HG03469 (cell line): ENCODE results near the gene ZBTB7B.
A peak's percentile ranks its signal among the peaks of the same experiment; 100 is the strongest.
"Not testable (repeated sequence)": the region's sequence is repeated elsewhere in the genome, so short reads cannot be mapped to it uniquely, and the experiment has no call there.

Experiments used
- ATAC-seq: cut with Tn5 transposase; IDR thresholded peaks from one replicate; pipeline ENCODE4 v1.9.1; 2021; ENCODE audit warnings: mild to moderate bottlenecking, moderate library complexity, moderate number of reproducible peaks; ENCODE audit not compliant: unreplicated experiment

The ZBTB7B gene

GRCh38 chr1:154986736-154987135 is 15.9 kb upstream of the ZBTB7B start:
- ATAC-seq = not testable (repeated sequence)

DNA sequence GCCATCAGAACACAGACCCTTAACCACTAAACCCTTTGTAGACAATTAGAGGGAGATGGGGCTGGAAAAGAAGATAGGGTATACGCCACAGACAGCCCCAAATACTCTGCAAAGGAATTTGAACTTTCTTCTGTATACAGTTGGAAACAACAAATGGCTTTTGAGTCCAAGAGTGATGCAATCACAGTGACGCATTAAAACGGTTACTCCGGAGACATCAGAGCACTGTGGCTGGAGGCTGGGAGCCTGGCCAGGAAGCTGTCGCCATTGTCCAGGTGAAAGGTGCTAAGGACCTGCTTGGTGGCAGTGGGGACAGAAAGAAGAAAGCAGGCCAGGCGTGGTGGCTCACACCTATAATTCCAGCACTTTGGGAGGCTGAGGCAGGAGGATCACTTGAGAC is 15.3 kb upstream of the ZBTB7B start:
- no peak for ATAC-seq

DNA sequence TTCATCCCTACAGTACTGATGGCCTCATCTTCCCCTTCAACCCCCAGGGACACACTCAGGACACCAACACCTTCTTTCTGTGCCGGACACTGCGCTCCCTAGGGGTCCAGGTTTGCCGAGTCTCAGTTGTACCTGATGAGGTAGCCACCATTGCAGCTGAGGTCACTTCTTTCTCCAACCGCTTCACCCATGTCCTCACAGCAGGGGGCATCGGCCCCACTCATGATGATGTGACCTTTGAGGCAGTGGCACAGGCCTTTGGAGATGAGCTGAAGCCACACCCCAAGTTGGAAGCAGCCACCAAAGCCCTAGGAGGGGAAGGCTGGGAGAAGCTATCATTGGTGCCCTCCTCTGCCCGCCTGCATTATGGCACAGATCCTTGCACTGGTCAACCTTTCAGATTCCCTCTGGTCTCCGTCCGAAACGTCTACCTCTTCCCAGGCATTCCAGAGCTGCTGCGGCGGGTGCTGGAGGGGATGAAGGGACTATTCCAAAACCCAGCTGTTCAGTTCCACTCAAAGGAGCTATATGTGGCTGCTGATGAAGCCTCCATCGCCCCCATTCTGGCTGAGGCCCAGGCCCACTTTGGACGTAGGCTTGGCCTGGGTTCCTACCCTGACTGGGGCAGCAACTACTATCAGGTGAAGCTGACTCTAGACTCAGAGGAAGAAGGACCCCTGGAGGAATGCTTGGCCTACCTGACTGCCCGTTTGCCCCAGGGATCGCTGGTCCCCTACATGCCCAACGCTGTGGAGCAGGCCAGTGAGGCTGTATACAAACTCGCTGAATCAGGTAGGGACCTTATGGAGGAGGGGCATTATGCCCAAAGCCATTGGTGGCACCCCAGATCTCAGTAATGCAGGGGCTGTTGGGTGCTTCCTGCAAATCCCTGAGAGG is 14.3 kb upstream of the ZBTB7B start:
- ATAC-seq = no peak

GRCh38 chr1:154989195-154989860 is 13.3 kb upstream of the ZBTB7B start:
- no peak for ATAC-seq

- ATAC-seq = no peak
Measured at GRCh38 chr1:154990276-154990675, 12.3 kb upstream of the ZBTB7B start.

DNA sequence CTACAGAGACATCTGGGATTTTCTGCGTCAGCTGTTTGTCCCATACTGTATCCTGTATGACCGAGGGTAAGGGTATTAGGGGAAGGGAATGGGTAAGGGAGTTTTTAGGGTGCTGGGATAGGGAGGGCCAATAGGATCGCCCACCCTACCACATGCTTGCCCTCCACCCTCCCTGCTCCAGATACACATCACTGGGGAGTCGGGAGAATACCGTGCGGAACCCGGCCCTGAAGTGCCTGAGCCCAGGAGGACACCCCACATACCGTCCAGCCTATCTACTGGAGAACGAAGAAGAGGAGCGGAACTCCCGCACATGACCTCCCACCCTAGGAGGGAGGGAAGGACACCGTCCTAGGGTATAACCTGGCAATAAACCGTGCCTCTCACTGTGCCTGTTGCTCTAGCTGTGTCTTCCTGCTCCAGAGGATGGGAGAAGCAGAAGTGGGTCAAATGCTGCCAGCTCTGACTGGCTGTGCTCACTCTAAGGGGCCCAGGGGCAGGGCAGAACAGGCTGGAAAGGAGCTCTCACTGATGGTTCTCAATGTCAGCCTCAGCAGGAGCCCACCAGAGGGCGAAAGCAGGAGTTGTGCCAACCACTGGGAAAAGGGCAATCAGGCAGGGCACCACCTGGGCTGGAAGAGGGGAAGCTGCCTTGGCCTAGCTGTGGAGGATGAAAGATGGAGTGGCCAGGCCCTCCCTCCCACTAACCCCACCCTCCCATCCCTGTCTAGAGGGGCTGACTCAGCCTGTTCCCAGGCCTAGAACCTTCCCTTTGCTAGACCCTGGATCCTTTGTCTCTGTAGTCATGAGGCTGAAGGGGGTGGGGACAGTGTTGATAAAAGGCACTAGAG is 9.7 kb upstream of the ZBTB7B start:
- ATAC-seq = no peak

- ATAC-seq = no peak
Measured at GRCh38 chr1:154993572-154994268, 8.9 kb upstream of the ZBTB7B start, which contains the start of gene LENEP. TSS of gene LENEP (plus strand) at chr1:154993586. CDS start at chr1:154993608, 22 bp downstream.

DNA sequence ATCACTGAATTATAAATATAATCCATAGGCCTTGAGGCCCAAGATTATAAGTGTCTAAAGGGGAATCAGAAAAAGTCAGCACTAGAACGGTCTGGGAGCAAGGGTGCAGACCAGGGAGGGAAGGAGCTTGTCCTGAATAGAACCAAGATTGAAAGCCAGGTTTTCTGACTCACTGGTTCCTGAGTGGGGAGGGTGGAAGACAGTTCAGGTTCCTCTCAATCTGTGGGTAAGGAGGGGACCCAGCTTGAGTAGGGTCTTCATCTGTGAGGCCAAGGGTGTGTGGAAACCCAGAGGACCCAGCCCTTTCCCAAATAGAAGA is 8.4 kb upstream of the ZBTB7B start:
- ATAC-seq = no peak

DNA sequence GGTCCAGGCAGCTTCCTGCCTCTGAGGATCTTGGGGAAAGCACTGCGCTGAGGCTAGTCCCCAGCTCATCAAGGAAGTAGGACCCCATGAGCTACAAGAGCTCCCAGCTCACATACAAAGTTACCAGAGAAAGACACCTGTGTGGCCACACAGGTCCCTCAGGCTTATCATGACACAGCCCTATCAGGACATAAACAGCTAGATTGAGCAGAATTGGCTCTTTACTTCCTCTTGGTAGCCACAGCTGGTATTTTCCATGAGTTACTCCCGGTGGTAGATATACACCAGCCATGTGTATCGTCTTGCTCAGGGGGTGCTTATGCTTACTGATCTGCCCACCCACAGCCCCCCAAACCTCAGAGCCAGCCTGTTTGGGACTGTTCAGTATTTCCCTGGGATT is 8.0 kb upstream of the ZBTB7B start:
- ATAC-seq = no peak

DNA sequence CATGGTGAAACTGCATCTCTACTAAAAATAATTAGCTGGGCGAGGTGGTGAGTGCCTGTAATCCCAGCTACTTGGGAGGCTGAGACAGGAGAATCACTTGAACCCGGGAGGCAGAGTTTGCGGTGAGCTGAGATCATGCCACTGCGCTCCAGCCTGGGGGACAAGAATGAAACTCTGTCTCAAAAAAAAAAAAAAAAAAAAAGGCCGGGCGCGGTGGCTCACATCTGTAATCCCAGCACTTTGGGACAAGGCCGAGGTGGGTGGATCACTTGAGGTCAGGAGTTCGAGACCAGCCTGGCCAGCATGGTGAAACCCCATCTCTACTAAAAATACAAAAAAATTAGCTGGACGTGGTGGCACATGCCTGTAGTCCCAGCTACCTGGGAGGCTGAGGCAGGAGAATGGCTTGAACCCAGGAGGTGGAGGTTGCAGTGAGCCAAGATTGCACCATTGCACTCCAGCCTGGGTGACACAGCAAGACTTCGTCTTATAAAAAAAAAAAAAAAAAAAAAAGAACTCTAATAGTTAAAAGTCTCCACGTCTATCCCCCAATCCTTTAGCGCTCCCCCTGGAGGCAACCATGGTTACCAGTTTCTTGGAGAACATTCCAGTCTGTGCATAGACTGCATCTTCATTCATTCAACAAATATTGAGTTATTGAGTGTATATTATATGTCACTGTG is 7.2 kb upstream of the ZBTB7B start:
- ATAC-seq = not testable (repeated sequence)

DNA sequence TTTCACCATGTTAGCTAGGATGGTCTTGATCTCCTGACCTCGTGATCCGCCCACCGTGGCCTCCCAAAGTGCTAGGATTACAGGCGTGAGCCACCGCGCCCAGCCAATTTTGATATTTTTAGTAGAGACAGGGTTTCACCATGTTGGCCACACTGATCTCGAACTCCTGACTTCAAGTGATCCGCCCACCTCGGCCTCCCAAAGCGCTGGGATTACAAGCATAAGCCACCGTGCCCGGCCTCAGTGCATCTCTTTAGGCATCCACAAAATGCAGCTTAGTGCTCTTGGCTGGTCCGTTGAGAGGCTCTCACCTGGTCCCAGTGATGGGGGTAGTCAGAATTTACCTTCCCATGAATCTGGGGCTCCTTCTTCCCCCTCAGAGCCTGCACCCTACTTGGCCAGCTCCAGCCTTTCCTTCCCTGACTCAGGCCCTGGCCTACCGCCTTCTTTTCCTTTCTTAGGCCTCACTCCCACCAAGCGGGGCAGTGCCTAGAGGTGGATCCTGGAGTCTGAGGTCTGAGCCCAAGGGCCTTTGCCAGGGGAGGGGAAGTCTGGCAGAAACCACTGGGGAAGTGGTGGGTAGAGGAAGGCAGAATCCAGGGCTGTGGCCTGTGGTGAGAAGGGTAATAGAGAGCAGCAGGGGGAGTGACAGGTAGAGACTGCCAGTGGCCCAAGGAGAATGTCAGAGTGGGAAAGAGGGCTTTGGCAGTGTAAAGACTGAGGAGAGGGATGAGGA is 5.5 kb upstream of the ZBTB7B start:
- ATAC-seq = no peak

GRCh38 chr1:154998201-154998780 is 4.3 kb upstream of the ZBTB7B start:
- ATAC-seq = no peak

DNA sequence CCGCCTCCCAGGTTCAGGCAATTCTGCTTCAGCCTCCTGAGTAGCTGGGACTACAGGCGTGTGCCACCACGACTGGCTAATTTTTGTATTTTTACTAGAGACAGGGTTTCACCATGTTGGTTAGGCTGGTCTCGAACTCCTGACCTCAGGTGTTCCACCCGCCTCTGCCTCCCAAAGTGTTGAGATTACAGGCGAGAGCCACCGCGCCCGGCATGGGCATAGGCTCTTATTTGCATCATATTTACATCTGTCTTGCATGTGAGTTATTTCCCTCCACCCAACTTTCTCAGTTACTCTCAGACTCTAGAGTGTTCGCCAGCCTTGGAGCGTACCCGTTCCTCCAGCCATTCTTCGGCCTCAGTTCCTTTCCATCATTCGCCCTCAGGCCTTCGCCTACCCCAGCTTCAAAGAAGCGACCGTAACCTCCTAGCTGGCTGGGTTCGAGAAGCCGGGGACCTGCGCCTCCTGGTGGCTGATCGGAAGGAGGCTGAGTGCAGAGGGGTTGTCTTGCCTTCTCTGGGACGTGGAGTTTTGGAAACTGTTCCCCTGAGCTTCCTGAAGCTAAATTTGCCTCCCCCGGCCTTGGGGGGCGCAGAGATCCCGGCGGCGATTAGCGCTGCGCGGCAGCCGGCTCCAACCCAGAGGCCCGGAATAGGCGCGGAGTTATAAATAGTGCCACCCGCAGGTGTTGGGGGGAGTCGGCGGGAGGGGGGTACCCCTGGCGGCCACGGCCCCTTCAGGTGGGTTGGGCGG is 3.6 kb upstream of the ZBTB7B start:
- ATAC-seq = no peak

DNA sequence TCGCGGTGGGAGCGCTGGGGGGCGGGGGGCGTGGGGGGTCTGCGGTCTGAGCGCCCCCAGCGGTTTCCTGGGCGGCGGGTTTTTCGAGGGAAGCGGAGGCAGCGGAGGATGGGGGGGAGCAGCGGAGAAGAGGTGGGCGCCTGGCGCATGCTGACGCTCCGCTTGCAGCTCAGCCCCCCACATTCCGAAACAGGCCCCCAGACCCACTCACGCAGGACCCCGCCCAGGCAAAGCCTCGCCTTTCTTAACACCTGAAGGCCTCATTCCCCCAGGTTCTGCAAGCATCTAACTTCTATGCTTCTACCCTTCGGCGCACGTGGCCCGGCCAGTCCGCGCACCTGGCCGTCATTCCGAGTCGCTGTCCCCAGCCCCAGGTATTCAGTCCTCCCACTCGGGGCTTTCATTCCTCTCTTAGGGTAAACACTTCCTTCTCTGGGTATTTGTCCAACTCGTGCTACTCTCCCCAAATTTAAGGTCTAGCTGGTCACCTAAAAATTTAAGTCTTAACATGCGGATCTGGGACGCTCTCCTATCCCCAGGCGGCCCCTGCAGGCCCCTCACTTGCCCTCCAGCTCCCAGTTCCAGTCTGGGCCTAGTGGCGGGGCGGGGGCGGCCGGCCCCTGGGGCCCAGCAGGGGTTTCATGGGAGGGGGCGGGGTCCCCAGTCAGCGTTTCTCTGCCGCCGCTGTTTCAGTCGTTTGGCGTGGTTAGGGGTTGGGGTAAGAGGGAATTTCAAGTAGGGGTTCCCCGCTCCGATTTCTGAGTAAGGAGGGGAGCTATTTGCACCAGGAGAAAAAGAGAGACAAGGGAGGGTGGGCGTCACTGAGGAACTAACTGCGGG is 2.8 kb upstream of the ZBTB7B start:
- ATAC-seq = no peak

DNA sequence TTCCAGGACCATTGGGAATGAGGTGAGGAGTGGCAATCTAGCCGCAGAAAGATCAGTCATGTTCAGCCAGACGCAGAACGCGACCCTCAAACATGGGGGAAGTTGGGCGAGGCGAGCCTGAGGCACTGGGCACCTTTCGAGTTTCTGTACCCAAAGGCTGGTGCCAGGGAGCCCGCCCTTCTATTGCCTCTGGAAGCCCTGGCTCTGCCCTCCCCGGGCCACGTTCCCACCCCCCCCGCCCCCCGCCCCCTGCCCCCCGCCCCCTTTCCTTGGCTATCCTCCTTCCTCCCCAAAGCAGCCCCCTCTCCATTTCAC is 2.2 kb upstream of the ZBTB7B start:
- no peak for ATAC-seq

- ATAC-seq = peak; percentile 22
Measured at GRCh38 chr1:155000726-155001424, 1.7 kb upstream of the ZBTB7B start.

GRCh38 chr1:155001425-155001674 is 1.3 kb upstream of the ZBTB7B start:
- no peak for ATAC-seq
